GM18951 (cell line): ENCODE results near the gene DIP2C.

Source experiments
- POLR2A ChIP-seq: IDR thresholded peaks from 4 replicates; pipeline ENCODE4 v1.6.1; 2011; ENCODE audit warnings: mild to moderate bottlenecking; ENCODE audit not compliant: insufficient read length, insufficient read depth; ENCODE audit errors: extremely low read depth
- in situ Hi-C: fragments of 300-500 bp; cut with MboI; formaldehyde crosslinking; loops from one replicate; pipeline ENCODE4 v1.12.0; 2022; ENCODE audit warnings: low sequenced_read_pairs, mixed read lengths, inconsistent platforms; ENCODE audit not compliant: unreplicated experiment

Gene DIP2C

GRCh38 chr10:378930-379704 lies 310.4 kb downstream of the DIP2C start:
- in situ Hi-C loops, result no loop called here
- no peak for TF ChIP-seq POLR2A

GRCh38 chr10:378230-378929 lies 311.1 kb downstream of the DIP2C start:
- in situ Hi-C loops, result no loop called here
- TF ChIP-seq POLR2A, result no peak

GRCh38 chr10:377228-377627 lies 312.2 kb downstream of the DIP2C start:
- TF ChIP-seq POLR2A, result no peak
- in situ Hi-C loops, result no loop called here

GRCh38 chr10:375815-376505 lies 313.5 kb downstream of the DIP2C start:
- TF ChIP-seq POLR2A, result no peak
- in situ Hi-C loops, result no loop called here

GRCh38 chr10:374354-374753 lies 315.1 kb downstream of the DIP2C start:
- TF ChIP-seq POLR2A, result no peak
- in situ Hi-C loops, result no loop called here

- in situ Hi-C loops, result no loop called here
- TF ChIP-seq POLR2A, result no peak
These were observed 315.8 kb downstream of the DIP2C start for GRCh38 chr10:373526-374309.

- in situ Hi-C loops, result no loop called here
- TF ChIP-seq POLR2A, result no peak
These were observed 316.5 kb downstream of the DIP2C start for GRCh38 chr10:373015-373414.

GRCh38 chr10:372566-372965 lies 316.9 kb downstream of the DIP2C start:
- in situ Hi-C loops, result no loop called here
- TF ChIP-seq POLR2A, result no peak

GRCh38 chr10:371515-371914 lies 318.0 kb downstream of the DIP2C start:
- no peak for TF ChIP-seq POLR2A
- in situ Hi-C loops, result no loop called here

- no peak for TF ChIP-seq POLR2A
These were observed 319.0 kb downstream of the DIP2C start for GRCh38 chr10:370449-370825.

GRCh38 chr10:369684-370448 lies 319.6 kb downstream of the DIP2C start:
- in situ Hi-C loops, result no loop called here
- TF ChIP-seq POLR2A, result no peak

More at GRCh38 chr10:370449-370825, 319.0 kb downstream of the DIP2C start:
- in situ Hi-C loops, result no loop called here

- in situ Hi-C loops, result no loop called here
- no peak for TF ChIP-seq POLR2A
These were observed 320.2 kb downstream of the DIP2C start for GRCh38 chr10:369221-369683.
